Measurements from ENCODE around the gene CD300LD. TPM values are rescaled to one million over a fixed set of nuclear protein-coding genes. Genes with fewer than 3 reads are reported as not detected.
"Not testable (repeated sequence)": the region's sequence is repeated elsewhere in the genome, so short reads cannot be mapped to it uniquely, and the experiment has no call there.

The CD300LD gene
- polyA plus RNA-seq (ENCODE audit: insufficient read length in 4 of 4): not detected

- no peak for DNase-seq (ENCODE audit: low read depth in 4 of 4, low spot score in 2 of 4)
Measured at GRCh38 chr17:74592087-74592990, at the start of gene CD300LD. CD300LD (minus strand) TSS chr17:74592283; CDS start chr17:74592202, 81 bp downstream.

GRCh38 chr17:74641224-74641957 lies 49.3 kb upstream of the CD300LD start:
- no peak for DNase-seq (ENCODE audit: low read depth in 4 of 4, low spot score in 2 of 4)

GRCh38 chr17:74639704-74640151 lies 47.6 kb upstream of the CD300LD start:
- no peak for DNase-seq (ENCODE audit: low read depth in 4 of 4, low spot score in 2 of 4)

GRCh38 chr17:74637926-74638325 lies 45.8 kb upstream of the CD300LD start:
- no peak for DNase-seq (ENCODE audit: low read depth in 4 of 4, low spot score in 2 of 4)

GRCh38 chr17:74637265-74637664 lies 45.2 kb upstream of the CD300LD start:
- DNase-seq (ENCODE audit: low read depth in 4 of 4, low spot score in 2 of 4): no peak

GRCh38 chr17:74636541-74637085 lies 44.5 kb upstream of the CD300LD start:
- DNase-seq (ENCODE audit: low read depth in 4 of 4, low spot score in 2 of 4): not testable (repeated sequence)

GRCh38 chr17:74635418-74635817 lies 43.3 kb upstream of the CD300LD start:
- no peak for DNase-seq (ENCODE audit: low read depth in 4 of 4, low spot score in 2 of 4)

- peak in 1 of 4 donors; percentile 61 for DNase-seq (ENCODE audit: low read depth in 4 of 4, low spot score in 2 of 4)
Measured at GRCh38 chr17:74633326-74633725, 41.2 kb upstream of the CD300LD start.

GRCh38 chr17:74632617-74633016 lies 40.5 kb upstream of the CD300LD start:
- no peak for DNase-seq (ENCODE audit: low read depth in 4 of 4, low spot score in 2 of 4)

GRCh38 chr17:74631468-74632450 lies 39.7 kb upstream of the CD300LD start:
- DNase-seq (ENCODE audit: low read depth in 4 of 4, low spot score in 2 of 4): no peak

GRCh38 chr17:74630251-74630650 lies 38.2 kb upstream of the CD300LD start:
- not testable (repeated sequence) for DNase-seq (ENCODE audit: low read depth in 4 of 4, low spot score in 2 of 4)

- DNase-seq (ENCODE audit: low read depth in 4 of 4, low spot score in 2 of 4): no peak
Measured at GRCh38 chr17:74625661-74626060, 33.6 kb upstream of the CD300LD start.

- no peak for DNase-seq (ENCODE audit: low read depth in 4 of 4, low spot score in 2 of 4)
Measured at GRCh38 chr17:74624131-74624530, 32.0 kb upstream of the CD300LD start.

- DNase-seq (ENCODE audit: low read depth in 4 of 4, low spot score in 2 of 4): no peak
Measured at GRCh38 chr17:74623693-74624093, 31.6 kb upstream of the CD300LD start, which contains the start of gene CD300E. CD300E (minus strand) TSS chr17:74623738; CDS start chr17:74623621, 117 bp downstream.

GRCh38 chr17:74619077-74619673 lies 27.1 kb upstream of the CD300LD start:
- no peak for DNase-seq (ENCODE audit: low read depth in 4 of 4, low spot score in 2 of 4)

- no peak for DNase-seq (ENCODE audit: low read depth in 4 of 4, low spot score in 2 of 4)
Measured at GRCh38 chr17:74618451-74618850, 26.4 kb upstream of the CD300LD start.

- DNase-seq (ENCODE audit: low read depth in 4 of 4, low spot score in 2 of 4): no peak
Measured at GRCh38 chr17:74616696-74617095, 24.6 kb upstream of the CD300LD start.

GRCh38 chr17:74612046-74612445 lies 20.0 kb upstream of the CD300LD start:
- no peak for DNase-seq (ENCODE audit: low read depth in 4 of 4, low spot score in 2 of 4)

GRCh38 chr17:74610108-74610507 lies 18.0 kb upstream of the CD300LD start:
- DNase-seq (ENCODE audit: low read depth in 4 of 4, low spot score in 2 of 4): peak in 2 of 4 donors; percentile 26 to 28

All from left renal cortex interstitium (tissue), 4 donors.